HEK293T (cell line): ENCODE data around the gene TNFRSF25.

ENCODE experiments used
- BHLHE40 ChIP-seq: fragments of 450-650 bp; IDR thresholded peaks from 2 replicates; pipeline ENCODE4 v1.6.1; 2016; ENCODE audit warnings: mild to moderate bottlenecking, moderate library complexity, borderline replicate concordance
- CTBP1 ChIP-seq: fragments of 450-650 bp; IDR thresholded peaks from 2 replicates; pipeline ENCODE4 v1.6.1; 2016; ENCODE audit warnings: borderline replicate concordance
- ELF4 ChIP-seq: fragments of 450-650 bp; IDR thresholded peaks from 2 replicates; pipeline ENCODE4 v1.6.1; 2017; ENCODE audit warnings: antibody characterized with exemption
- FOXA1 ChIP-seq: fragments of 450-650 bp; IDR thresholded peaks from 2 replicates; pipeline ENCODE4 v1.6.1; 2016; ENCODE audit warnings: mild to moderate bottlenecking
- FOXK2 ChIP-seq: fragments of 450-650 bp; IDR thresholded peaks from 2 replicates; pipeline ENCODE4 v1.6.1; 2016; ENCODE audit warnings: mild to moderate bottlenecking
- FOXM1 ChIP-seq: fragments of 450-650 bp; IDR thresholded peaks from 2 replicates; pipeline ENCODE4 v1.6.1; 2017; ENCODE audit warnings: mild to moderate bottlenecking, borderline replicate concordance
- HDGF ChIP-seq: fragments of 450-650 bp; IDR thresholded peaks from 2 replicates; pipeline ENCODE4 v1.6.1; 2017; ENCODE audit warnings: antibody characterized with exemption, borderline replicate concordance
- L3MBTL2 ChIP-seq: fragments of 450-650 bp; conservative IDR thresholded peaks from 2 replicates; pipeline ENCODE4 v1.6.1; 2016; ENCODE audit warnings: mild to moderate bottlenecking
- SP1 ChIP-seq: fragments of 450-650 bp; IDR thresholded peaks from 2 replicates; pipeline ENCODE4 v1.6.1; 2017
- SUZ12 ChIP-seq: fragments of 450-650 bp; IDR thresholded peaks from 2 replicates; pipeline ENCODE4 v1.6.1; 2016; ENCODE audit warnings: mild to moderate bottlenecking
- TARDBP ChIP-seq: fragments of 450-650 bp; IDR thresholded peaks from 2 replicates; pipeline ENCODE4 v1.6.1; 2016
- TF ChIP-seq, protein P1 (sequence below): fragments of 450-650 bp; IDR thresholded peaks from 2 replicates; pipeline ENCODE4 v1.6.1; 2016

- TF ChIP-seq SUZ12 (no peak), FOXA1 (no peak), BHLHE40 (no peak), SP1 (no peak), FOXK2 (no peak), L3MBTL2 (no peak), ELF4 (no peak), HDGF (no peak), CTBP1 (no peak), FOXM1 (no peak), TARDBP (no peak)
- TF ChIP-seq, protein P1, sequence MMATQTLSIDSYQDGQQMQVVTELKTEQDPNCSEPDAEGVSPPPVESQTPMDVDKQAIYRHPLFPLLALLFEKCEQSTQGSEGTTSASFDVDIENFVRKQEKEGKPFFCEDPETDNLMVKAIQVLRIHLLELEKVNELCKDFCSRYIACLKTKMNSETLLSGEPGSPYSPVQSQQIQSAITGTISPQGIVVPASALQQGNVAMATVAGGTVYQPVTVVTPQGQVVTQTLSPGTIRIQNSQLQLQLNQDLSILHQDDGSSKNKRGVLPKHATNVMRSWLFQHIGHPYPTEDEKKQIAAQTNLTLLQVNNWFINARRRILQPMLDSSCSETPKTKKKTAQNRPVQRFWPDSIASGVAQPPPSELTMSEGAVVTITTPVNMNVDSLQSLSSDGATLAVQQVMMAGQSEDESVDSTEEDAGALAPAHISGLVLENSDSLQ, result no peak
Measured at GRCh38 chr1:6438047-6438525, 27.9 kb downstream of the TNFRSF25 start.
